GM19467 (cell line): ENCODE data around the gene EPB41.
"Not testable (repeated sequence)": the region's sequence is repeated elsewhere in the genome, so short reads cannot be mapped to it uniquely, and the experiment has no call there.

ENCODE experiments used
- ATAC-seq: cut with Tn5 transposase; IDR thresholded peaks from one replicate; pipeline ENCODE4 v1.9.1; 2021; ENCODE audit warnings: mild to moderate bottlenecking, moderate library complexity; ENCODE audit not compliant: unreplicated experiment

Gene EPB41

GRCh38 chr1:28914228-28915030 is at the start of gene EPB41:
TSS of gene EPB41 (plus strand) at chr1:28914569. CDS start at chr1:28987438, 72,869 bp downstream.
- ATAC-seq = peak; percentile 84

- no peak for ATAC-seq
These were observed 49.7 kb upstream of the EPB41 start for GRCh38 chr1:28864695-28865094.

GRCh38 chr1:28865997-28866650 is 48.2 kb upstream of the EPB41 start:
- no peak for ATAC-seq

- no peak for ATAC-seq
These were observed 46.5 kb upstream of the EPB41 start for GRCh38 chr1:28867850-28868249.

GRCh38 chr1:28869952-28870351 is 44.4 kb upstream of the EPB41 start:
- ATAC-seq = no peak

- ATAC-seq = no peak
These were observed 42.6 kb upstream of the EPB41 start for GRCh38 chr1:28871631-28872401.

- not testable (repeated sequence) for ATAC-seq
These were observed 39.2 kb upstream of the EPB41 start for GRCh38 chr1:28875134-28875533.

GRCh38 chr1:28877132-28877781 is 37.1 kb upstream of the EPB41 start:
- no peak for ATAC-seq

- no peak for ATAC-seq
These were observed 35.6 kb upstream of the EPB41 start for GRCh38 chr1:28878796-28879195.

- no peak for ATAC-seq
These were observed 32.2 kb upstream of the EPB41 start for GRCh38 chr1:28882009-28882628.

GRCh38 chr1:28883242-28883616 is 31.1 kb upstream of the EPB41 start:
- ATAC-seq = no peak

- no peak for ATAC-seq
These were observed 28.9 kb upstream of the EPB41 start for GRCh38 chr1:28885472-28885877.

- no peak for ATAC-seq
These were observed 28.2 kb upstream of the EPB41 start for GRCh38 chr1:28885977-28886730.

GRCh38 chr1:28886731-28887418 is 27.5 kb upstream of the EPB41 start:
- ATAC-seq = peak; percentile 57

GRCh38 chr1:28887419-28887834 is 26.9 kb upstream of the EPB41 start:
- peak; percentile 10 for ATAC-seq

- no peak for ATAC-seq
These were observed 26.3 kb upstream of the EPB41 start for GRCh38 chr1:28887835-28888682.

- no peak for ATAC-seq
These were observed 25.5 kb upstream of the EPB41 start for GRCh38 chr1:28888915-28889314.

- ATAC-seq = no peak
These were observed 25.0 kb upstream of the EPB41 start for GRCh38 chr1:28889357-28889756.
